ENCODE measurements around the gene ITGA8. TPM values are rescaled to one million over a fixed set of nuclear protein-coding genes. Genes with fewer than 3 reads are reported as not detected.

Gene ITGA8
- total RNA-seq, 1 experiment from 2014 or later: not detected

- no peak overlapping the region for H3K27ac Mint-ChIP-seq (ENCODE audit: unreplicated experiment)
- BruUV-seq (replicated peaks): no TSS peak
- peak; percentile 48 for DNase-seq
- no peaks in the 10 kb centered on the region for H3K9me3 Mint-ChIP-seq (ENCODE audit: low read depth, unreplicated experiment)
- peak; percentile 56 for TF ChIP-seq CTCF (IDR thresholded peaks at IDR 0.05; ENCODE audit: unreplicated experiment)
- H3K4me3 Mint-ChIP-seq (ENCODE audit: low read depth, unreplicated experiment): no peak overlapping the region
- no peaks in the 10 kb centered on the region for H3K27me3 Mint-ChIP-seq (ENCODE audit: unreplicated experiment)
- intact Hi-C loops (cut with micrococcal nuclease; ENCODE audit: unreplicated experiment): loop anchor here (5.0 kb wide), 1 partner anchor 78 kb away; no protein-coding TSS in a partner anchor
- CTCF ChIA-PET: no interaction called here
- H3K4me1 Mint-ChIP-seq (ENCODE audit: low read depth, unreplicated experiment): peaks cover 9% of the 10 kb centered on the region
- no peaks in the 10 kb centered on the region for H3K36me3 Mint-ChIP-seq (ENCODE audit: insufficient read depth, unreplicated experiment)
These were observed 24.6 kb upstream of the ITGA8 start for GRCh38 chr10:15744217-15744865.

- Mint-ChIP-seq H3K4me3 (ENCODE audit: low read depth, unreplicated experiment) (no peak overlapping the region), H3K27me3 (ENCODE audit: unreplicated experiment) (no peaks in the 10 kb centered on the region), H3K4me1 (ENCODE audit: low read depth, unreplicated experiment) (peaks cover 8% of the 10 kb centered on the region), H3K27ac (ENCODE audit: unreplicated experiment) (no peak overlapping the region), H3K9me3 (ENCODE audit: low read depth, unreplicated experiment) (no peaks in the 10 kb centered on the region), H3K36me3 (ENCODE audit: insufficient read depth, unreplicated experiment) (no peaks in the 10 kb centered on the region)
- DNase-seq: no peak
- no TSS peak for BruUV-seq (replicated peaks)
- TF ChIP-seq CTCF (IDR thresholded peaks at IDR 0.05; ENCODE audit: unreplicated experiment): no peak
- CTCF ChIA-PET: no interaction called here
- intact Hi-C loops (cut with micrococcal nuclease; ENCODE audit: unreplicated experiment): loop anchor here (5.0 kb wide), 1 partner anchor 79 kb away; no protein-coding TSS in a partner anchor
These were observed 23.7 kb upstream of the ITGA8 start for GRCh38 chr10:15743443-15743842.

GRCh38 chr10:15742836-15743235 is 23.1 kb upstream of the ITGA8 start:
- Mint-ChIP-seq H3K9me3 (ENCODE audit: low read depth, unreplicated experiment) (no peaks in the 10 kb centered on the region), H3K36me3 (ENCODE audit: insufficient read depth, unreplicated experiment) (no peaks in the 10 kb centered on the region), H3K27me3 (ENCODE audit: unreplicated experiment) (no peaks in the 10 kb centered on the region), H3K27ac (ENCODE audit: unreplicated experiment) (no peak overlapping the region), H3K4me3 (ENCODE audit: low read depth, unreplicated experiment) (no peak overlapping the region), H3K4me1 (ENCODE audit: low read depth, unreplicated experiment) (peaks cover 2% of the 10 kb centered on the region)
- intact Hi-C loops (cut with micrococcal nuclease; ENCODE audit: unreplicated experiment): loop anchor here (5.0 kb wide), 1 partner anchor 79 kb away; no protein-coding TSS in a partner anchor
- CTCF ChIA-PET: no interaction called here
- BruUV-seq (replicated peaks): no TSS peak
- TF ChIP-seq CTCF (IDR thresholded peaks at IDR 0.05; ENCODE audit: unreplicated experiment): no peak
- DNase-seq: no peak

GRCh38 chr10:15742102-15742501 is 22.4 kb upstream of the ITGA8 start:
- Mint-ChIP-seq H3K9me3 (ENCODE audit: low read depth, unreplicated experiment) (peaks cover 2% of the 10 kb centered on the region), H3K4me1 (ENCODE audit: low read depth, unreplicated experiment) (no peaks in the 10 kb centered on the region), H3K36me3 (ENCODE audit: insufficient read depth, unreplicated experiment) (no peaks in the 10 kb centered on the region), H3K27me3 (ENCODE audit: unreplicated experiment) (no peaks in the 10 kb centered on the region), H3K27ac (ENCODE audit: unreplicated experiment) (no peak overlapping the region), H3K4me3 (ENCODE audit: low read depth, unreplicated experiment) (no peak overlapping the region)
- intact Hi-C loops (cut with micrococcal nuclease; ENCODE audit: unreplicated experiment): loop anchor here (5.0 kb wide), 1 partner anchor 80 kb away; no protein-coding TSS in a partner anchor
- CTCF ChIA-PET: no interaction called here
- BruUV-seq (replicated peaks): no TSS peak
- no peak for TF ChIP-seq CTCF (IDR thresholded peaks at IDR 0.05; ENCODE audit: unreplicated experiment)
- DNase-seq: no peak
